Neuronal stem cell (in vitro differentiated cells): ENCODE measurements around the gene TPRG1.

ENCODE experiments used
- DNase-seq: peaks from one replicate; pipeline ENCODE4 v3.0.0-alpha.2; 2013; ENCODE audit warnings: low spot score
- H2AFZ ChIP-seq: one replicate; pipeline ENCODE4 v1.6.1; 2013; ENCODE audit warnings: mild to moderate bottlenecking, low read length, inconsistent platforms
- H2AK5ac ChIP-seq: 2 replicates; pipeline ENCODE4 v1.6.1; 2013; ENCODE audit warnings: low read depth, mild to moderate bottlenecking, inconsistent platforms, low read length, moderate library complexity, mixed read lengths
- H2BK120ac ChIP-seq: 2 replicates; pipeline ENCODE4 v1.6.1; 2013; ENCODE audit warnings: low read depth, mild to moderate bottlenecking, inconsistent platforms, low read length, moderate library complexity, mixed read lengths
- H2BK12ac ChIP-seq: one replicate; pipeline ENCODE4 v1.6.1; 2013; ENCODE audit warnings: low read length, inconsistent platforms
- H2BK15ac ChIP-seq: 2 replicates; pipeline ENCODE4 v1.6.1; 2013; ENCODE audit warnings: mild to moderate bottlenecking, low read length, inconsistent platforms, mixed read lengths
- H2BK5ac ChIP-seq: one replicate; pipeline ENCODE4 v1.6.1; 2013; ENCODE audit warnings: inconsistent platforms, mild to moderate bottlenecking, low read length, moderate library complexity
- H3K14ac ChIP-seq: one replicate; pipeline ENCODE4 v1.6.1; 2013; ENCODE audit warnings: low read length, inconsistent platforms
- H3K18ac ChIP-seq: 2 replicates; pipeline ENCODE4 v1.6.1; 2013; ENCODE audit warnings: low read length, inconsistent platforms
- H3K23ac ChIP-seq: 2 replicates; pipeline ENCODE4 v1.6.1; 2013; ENCODE audit warnings: low read depth, mild to moderate bottlenecking, mixed read lengths, low read length, inconsistent platforms; ENCODE audit not compliant: poor library complexity
- H3K27ac ChIP-seq: replicated peaks from 3 replicates; pipeline ENCODE4 v1.5.1; 2013; ENCODE audit warnings: low read length, inconsistent platforms
- H3K27me3 ChIP-seq, 3 experiments: 2 replicates each; pipeline ENCODE4 v1.6.1; 2013; ENCODE audit warnings: low read length in 3 of 3, mild to moderate bottlenecking in 2 of 3, inconsistent platforms in 1 of 3, low read depth in 1 of 3, mixed read lengths in 1 of 3, moderate library complexity in 1 of 3; ENCODE audit not compliant: control insufficient read depth in 3 of 3, insufficient read depth in 3 of 3
- H3K36me3 ChIP-seq, 2 donors: replicated peaks in 1 of 2; 2 replicates each; pipeline ENCODE4 v1.6.1; 2013; ENCODE audit warnings: low read length in 2 of 2; ENCODE audit not compliant: control insufficient read depth in 2 of 2, insufficient read depth in 2 of 2
- H3K4ac ChIP-seq: 2 replicates; pipeline ENCODE4 v1.6.1; 2013; ENCODE audit warnings: inconsistent platforms, mild to moderate bottlenecking, low read length, moderate library complexity
- H3K4me1 ChIP-seq, 2 donors: 1 replicate in 1 of 2; 2 replicates in 1 of 2; pipeline ENCODE4 v1.6.1; 2013; ENCODE audit warnings: low read length in 2 of 2, low read depth in 1 of 2; ENCODE audit not compliant: control insufficient read depth in 2 of 2, insufficient read depth in 1 of 2
- H3K4me2 ChIP-seq: one replicate; pipeline ENCODE4 v1.6.1; 2013; ENCODE audit warnings: mild to moderate bottlenecking, low read length, inconsistent platforms; ENCODE audit not compliant: insufficient read depth, poor library complexity, severe bottlenecking
- H3K4me3 ChIP-seq, 2 donors: 2 replicates each; pipeline ENCODE4 v1.5.1; 2013; ENCODE audit warnings: low read length in 2 of 2, mild to moderate bottlenecking in 2 of 2, inconsistent platforms in 1 of 2, moderate library complexity in 1 of 2
- H3K79me1 ChIP-seq: one replicate; pipeline ENCODE4 v1.6.1; 2013; ENCODE audit warnings: low read depth, mild to moderate bottlenecking, inconsistent platforms, low read length, moderate library complexity
- H3K9ac ChIP-seq: one replicate; pipeline ENCODE4 v1.6.1; 2013; ENCODE audit warnings: mild to moderate bottlenecking, low read depth, low read length, inconsistent platforms; ENCODE audit not compliant: poor library complexity
- H3K9me3 ChIP-seq, 2 donors: replicated peaks in 1 of 2; 2 replicates each; pipeline versions ENCODE3 to v1.6.1; 2013; ENCODE audit warnings: low read length in 2 of 2, mild to moderate bottlenecking in 2 of 2, inconsistent platforms in 1 of 2, low read depth in 1 of 2, mixed read lengths in 1 of 2, moderate library complexity in 1 of 2; ENCODE audit not compliant: control insufficient read depth in 2 of 2, insufficient read depth in 1 of 2
- H4K8ac ChIP-seq: one replicate; pipeline ENCODE4 v1.6.1; 2013; ENCODE audit warnings: low read depth, mild to moderate bottlenecking, inconsistent platforms, low read length, moderate library complexity
- H4K91ac ChIP-seq: one replicate; pipeline ENCODE4 v1.6.1; 2013; ENCODE audit warnings: low read length, low read depth, mild to moderate bottlenecking, inconsistent platforms; ENCODE audit not compliant: poor library complexity
- WGBS, 2 donors: extraction: QIAGEN DNeasy Blood & Tissue Kit; methylation state at CpG; one replicate each; pipeline ENCODE4 v1.1.7; 2013; ENCODE audit warnings: missing lambda C conversion rate in 2 of 2, mixed read lengths in 1 of 2; ENCODE audit not compliant: insufficient read length in 2 of 2, insufficient replicate concordance in 1 of 2; ENCODE audit errors: extremely low coverage in 2 of 2; 5-methylcytosine and 5-hydroxymethylcytosine counted together

The TPRG1 gene

DNA sequence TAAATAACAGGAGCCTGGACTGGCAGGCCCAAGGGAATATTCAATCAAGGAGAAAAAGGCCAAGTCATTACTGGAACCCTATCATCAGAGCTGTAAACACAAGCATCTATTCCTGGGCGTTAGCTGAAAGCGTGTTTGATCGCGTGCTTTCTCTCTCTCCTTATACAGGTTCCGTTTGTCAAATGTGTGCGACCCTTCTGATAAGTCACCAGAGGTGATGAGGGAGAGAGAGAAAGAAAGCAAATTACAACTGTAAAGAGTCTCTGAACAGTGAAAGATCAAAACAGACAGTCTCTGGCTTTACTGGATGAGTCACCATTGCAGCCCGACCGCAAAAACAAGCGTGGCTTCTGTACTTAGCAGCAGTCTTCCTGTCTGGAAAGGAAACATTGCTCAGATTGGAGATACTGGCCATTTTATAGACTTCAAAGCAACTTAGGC lies 39.5 kb upstream of the TPRG1 start:
- Histone ChIP-seq H2BK12ac (no peak overlapping the region), H2BK15ac (no peak overlapping the region), H3K18ac (no peak overlapping the region), H3K9me3 (no peaks in the 10 kb centered on the region), H2BK5ac (no peak overlapping the region), H3K27me3 (no peaks in the 10 kb centered on the region), H3K23ac (no peak overlapping the region), H3K4me1 (no peaks in the 10 kb centered on the region), H3K14ac (no peak overlapping the region), H2AK5ac (no peak overlapping the region), H3K4me2 (no peak overlapping the region), H3K36me3 (no peaks in the 10 kb centered on the region), H4K8ac (no peak overlapping the region), H3K9ac (no peak overlapping the region), H2BK120ac (no peak overlapping the region), H3K79me1 (no peaks in the 10 kb centered on the region), H4K91ac (no peak overlapping the region), H3K4ac (no peak overlapping the region), H3K27ac (no peak overlapping the region), H2AFZ (no peak overlapping the region), H3K4me3 (no peak overlapping the region)
- WGBS, 2 donors: no CpG with 5 or more reads among the region's 9 CpGs
- no peak for DNase-seq

DNA sequence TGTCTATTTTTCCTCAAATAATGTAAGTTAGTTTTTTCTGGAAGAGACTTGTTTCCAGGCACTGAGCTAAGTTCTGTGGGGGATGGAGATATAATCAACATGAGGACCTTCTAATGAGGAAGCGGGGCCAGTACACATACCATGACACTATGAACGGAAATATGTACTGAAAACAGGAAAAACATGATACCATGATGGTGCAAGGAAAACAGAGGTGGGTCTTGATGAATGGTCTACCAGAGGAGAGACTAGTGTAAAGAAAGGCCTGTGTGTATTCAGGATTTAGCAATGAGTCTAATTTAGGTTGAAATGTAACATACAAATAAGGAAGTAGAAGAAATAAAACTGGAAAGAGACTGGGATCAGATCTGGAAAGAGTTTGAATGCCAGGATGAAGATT lies 38.9 kb upstream of the TPRG1 start:
- Histone ChIP-seq H4K91ac (no peak overlapping the region), H3K4me2 (no peak overlapping the region), H2BK5ac (no peak overlapping the region), H2BK15ac (no peak overlapping the region), H3K79me1 (no peaks in the 10 kb centered on the region), H3K4ac (no peak overlapping the region), H2BK12ac (no peak overlapping the region), H3K27me3 (no peaks in the 10 kb centered on the region), H2AK5ac (no peak overlapping the region), H3K18ac (no peak overlapping the region), H3K9ac (no peak overlapping the region), H3K23ac (no peak overlapping the region), H3K14ac (no peak overlapping the region), H2BK120ac (no peak overlapping the region), H3K4me3 (no peak overlapping the region), H2AFZ (no peak overlapping the region), H3K27ac (no peak overlapping the region), H3K4me1 (peaks cover 0 to 3% of the 10 kb centered on the region in 2 donors), H3K9me3 (no peaks in the 10 kb centered on the region), H3K36me3 (no peaks in the 10 kb centered on the region), H4K8ac (no peak overlapping the region)
- WGBS, 2 donors: no CpG with 5 or more reads among the region's 2 CpGs
- DNase-seq: no peak

DNA sequence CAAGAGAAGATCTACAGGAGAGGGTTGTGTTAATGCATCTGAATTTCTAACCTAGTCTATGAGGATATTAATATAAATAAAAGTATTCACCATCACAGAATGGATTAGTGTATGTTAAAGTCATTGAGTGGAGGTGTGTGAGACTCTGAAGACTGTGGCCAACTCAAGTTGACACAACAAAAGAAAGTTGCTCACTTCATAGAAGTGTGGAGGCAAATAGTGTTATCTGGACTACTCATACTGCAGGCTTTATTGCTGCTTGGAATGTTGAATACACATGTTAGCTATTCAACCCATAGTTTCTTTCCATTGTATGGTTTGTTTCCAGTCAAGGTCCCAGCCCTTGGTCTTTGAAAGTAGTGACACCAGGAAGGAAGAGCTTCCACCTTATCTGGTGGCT lies 38.0 kb upstream of the TPRG1 start:
- no peak overlapping the region for H3K27ac ChIP-seq

DNA sequence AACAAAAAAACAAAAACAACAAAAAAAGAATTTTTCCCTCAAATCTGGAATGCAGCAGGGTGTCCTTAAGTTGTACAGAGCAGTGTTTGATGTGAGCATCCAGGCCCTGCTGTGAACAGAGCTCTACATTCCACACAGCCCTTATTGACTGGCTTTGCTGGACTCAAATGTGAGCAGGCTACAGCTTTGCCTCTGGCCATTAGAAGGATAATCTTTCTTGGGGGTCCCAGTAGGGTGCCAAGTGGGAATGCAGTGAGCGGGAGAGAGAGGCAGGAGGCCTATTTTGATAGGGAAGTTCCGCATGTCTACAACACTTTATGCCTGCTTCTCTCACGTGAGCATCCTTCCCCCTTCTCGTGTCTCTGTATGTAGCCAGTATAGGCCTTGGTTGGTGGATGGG lies 34.4 kb upstream of the TPRG1 start:
- no peak overlapping the region for H3K14ac ChIP-seq
- no peak overlapping the region for H3K27ac ChIP-seq
- no peak overlapping the region for H3K9ac ChIP-seq
- no peak overlapping the region for H4K8ac ChIP-seq
- no peak overlapping the region for H2BK15ac ChIP-seq
- no peak overlapping the region for H3K4me2 ChIP-seq
- no peak overlapping the region for H3K18ac ChIP-seq
- no peak overlapping the region for H2BK120ac ChIP-seq
- no peak overlapping the region for H4K91ac ChIP-seq
- no peaks in the 10 kb centered on the region for H3K79me1 ChIP-seq
- no peak overlapping the region for H2BK5ac ChIP-seq
- peaks cover 0 to 3% of the 10 kb centered on the region in 2 donors for H3K4me1 ChIP-seq
- no peaks in the 10 kb centered on the region for H3K9me3 ChIP-seq
- no peaks in the 10 kb centered on the region for H3K27me3 ChIP-seq
- no peak overlapping the region for H3K4ac ChIP-seq
- no peak overlapping the region for H3K23ac ChIP-seq
- peak; percentile 20 for DNase-seq
- no peak overlapping the region for H3K4me3 ChIP-seq
- H3K36me3 ChIP-seq: no peaks in the 10 kb centered on the region
- no peak overlapping the region for H2AFZ ChIP-seq
- WGBS, 2 donors: no CpG with 5 or more reads among the region's 4 CpGs
- H2AK5ac ChIP-seq: no peak overlapping the region
- no peak overlapping the region for H2BK12ac ChIP-seq

More for the DNA sequence above, 38.0 kb upstream of the TPRG1 start:
- no peak overlapping the region for H4K91ac ChIP-seq
- no peak overlapping the region for H2BK5ac ChIP-seq
- no peak overlapping the region for H3K4me3 ChIP-seq
- H3K79me1 ChIP-seq: no peaks in the 10 kb centered on the region
- no peak overlapping the region for H4K8ac ChIP-seq
- no peak overlapping the region for H3K18ac ChIP-seq
- no peaks in the 10 kb centered on the region for H3K27me3 ChIP-seq
- H2BK12ac ChIP-seq: no peak overlapping the region
- H3K4ac ChIP-seq: no peak overlapping the region
- H3K23ac ChIP-seq: no peak overlapping the region
- no peak overlapping the region for H3K14ac ChIP-seq
- peaks cover 0 to 3% of the 10 kb centered on the region in 2 donors for H3K4me1 ChIP-seq
- H2BK15ac ChIP-seq: no peak overlapping the region
- H2BK120ac ChIP-seq: no peak overlapping the region
- no peak overlapping the region for H2AFZ ChIP-seq
- H3K4me2 ChIP-seq: no peak overlapping the region
- H3K9ac ChIP-seq: no peak overlapping the region
- no peaks in the 10 kb centered on the region for H3K36me3 ChIP-seq
- no peak overlapping the region for H2AK5ac ChIP-seq
- DNase-seq: no peak
- no peaks in the 10 kb centered on the region for H3K9me3 ChIP-seq
